Middle frontal gyrus (tissue), 1 donor: ENCODE data around the gene MARK4.
"Not testable (repeated sequence)": the region's sequence is repeated elsewhere in the genome, so short reads cannot be mapped to it uniquely, and the experiment has no call there.

Experiments used
- DNase-seq: peaks from one replicate; pipeline ENCODE4 v3.0.0-alpha.2; 2015; ENCODE audit warnings: low spot score; ENCODE audit errors: extremely low spot score

Gene MARK4

GRCh38 chr19:45250832-45251451 lies at the start of gene MARK4:
TSS of gene MARK4 (plus strand) at chr19:45251271. CDS start at chr19:45251589, 318 bp downstream.
- DNase-seq, result no peak

- DNase-seq, result no peak
These were observed 48.4 kb upstream of the MARK4 start for GRCh38 chr19:45202637-45203036.

GRCh38 chr19:45205810-45206209 lies 45.3 kb upstream of the MARK4 start:
- DNase-seq, result no peak

GRCh38 chr19:45206328-45206727 lies 44.7 kb upstream of the MARK4 start:
- DNase-seq, result no peak

DNA sequence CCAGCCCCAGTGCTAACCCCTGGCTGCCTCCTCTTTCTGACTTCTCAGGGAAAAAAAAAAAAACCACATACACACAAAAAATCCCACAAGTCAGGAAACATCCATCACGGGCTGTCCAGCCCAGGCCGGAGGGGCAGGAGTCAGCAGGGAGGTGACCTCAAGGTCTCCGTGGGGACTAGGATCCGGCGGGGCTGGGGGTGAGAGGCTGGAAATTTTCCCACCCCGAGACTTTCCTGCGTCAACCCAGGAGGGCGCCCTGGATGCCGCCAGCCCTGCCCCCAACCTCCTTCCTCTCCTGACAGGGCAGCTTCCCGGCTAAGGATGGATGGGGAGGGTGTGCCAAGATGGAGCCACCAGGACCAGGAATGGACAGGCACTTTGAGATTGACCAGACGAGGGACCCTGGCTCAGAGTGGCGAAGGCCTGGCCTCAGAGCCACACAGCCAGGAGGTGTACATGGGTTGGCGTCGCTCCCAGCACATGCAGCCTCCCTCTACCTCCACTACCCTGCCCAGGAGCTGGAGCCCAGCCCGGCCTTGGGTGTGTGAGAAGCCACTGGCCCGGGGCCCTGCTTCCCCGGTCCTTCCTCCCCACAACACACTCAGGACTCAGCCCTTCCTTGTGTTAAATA lies 39.2 kb upstream of the MARK4 start:
- no peak for DNase-seq

GRCh38 chr19:45213031-45213430 lies 38.0 kb upstream of the MARK4 start:
- DNase-seq, result no peak

- DNase-seq, result no peak
These were observed 35.5 kb upstream of the MARK4 start for GRCh38 chr19:45215391-45216191.

GRCh38 chr19:45216667-45217066 lies 34.4 kb upstream of the MARK4 start:
- DNase-seq, result no peak

DNA sequence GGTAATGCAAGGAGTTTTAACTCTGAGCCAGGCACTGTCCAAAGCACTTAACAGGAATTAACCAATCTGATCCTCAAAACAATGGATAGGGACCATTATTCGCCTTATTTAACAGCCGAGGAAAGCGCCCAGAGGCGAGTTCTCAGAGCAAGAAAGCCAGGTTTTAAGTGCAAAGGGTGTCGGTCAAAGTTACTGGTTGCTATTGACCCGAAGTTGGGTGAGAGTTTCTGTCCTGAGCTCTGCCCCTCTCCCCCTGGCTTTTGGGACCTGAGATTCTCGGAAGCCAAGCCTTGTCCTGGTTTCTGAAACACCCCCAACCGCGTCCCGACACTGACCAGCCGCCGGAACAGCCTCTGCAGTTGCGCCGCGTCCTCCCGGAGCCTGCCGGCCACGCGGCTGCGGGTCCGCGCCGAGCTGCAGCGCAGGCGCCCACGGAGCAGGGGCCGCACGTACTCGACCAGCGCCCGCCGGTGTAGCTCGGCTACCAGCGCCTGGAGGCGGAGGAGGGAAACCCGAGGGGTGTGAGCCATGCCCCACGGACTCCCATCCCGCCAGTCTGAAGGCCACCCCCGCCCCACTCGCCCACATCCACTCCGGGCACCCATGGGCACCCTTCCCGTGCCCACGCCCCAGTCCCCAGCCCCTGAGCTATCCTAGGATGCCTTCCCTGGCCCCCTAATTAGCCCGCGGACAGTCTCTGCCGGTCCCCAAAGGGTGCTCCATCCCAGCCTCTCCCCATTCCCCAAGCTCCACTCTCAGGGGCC lies 33.7 kb upstream of the MARK4 start:
- DNase-seq, result no peak

DNA sequence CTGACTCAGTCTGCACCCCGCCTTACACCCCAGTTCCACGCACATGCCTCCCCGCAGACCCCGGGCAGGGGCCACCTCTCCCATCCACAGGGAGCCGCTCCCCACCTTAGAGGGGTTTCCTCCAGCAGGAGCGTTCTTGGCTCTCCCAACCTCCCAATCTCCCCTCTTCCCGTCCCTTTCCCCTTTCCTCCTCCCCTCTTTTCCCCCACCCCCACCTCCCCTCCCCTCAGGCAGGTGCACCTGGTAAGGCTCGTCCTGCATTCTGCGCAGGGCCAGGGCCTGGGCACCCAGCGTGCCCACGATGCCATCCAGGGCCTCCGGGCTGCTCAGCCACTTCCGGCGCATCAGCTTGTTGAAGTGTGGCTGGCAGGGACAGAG lies 33.1 kb upstream of the MARK4 start:
- DNase-seq, result no peak

DNA sequence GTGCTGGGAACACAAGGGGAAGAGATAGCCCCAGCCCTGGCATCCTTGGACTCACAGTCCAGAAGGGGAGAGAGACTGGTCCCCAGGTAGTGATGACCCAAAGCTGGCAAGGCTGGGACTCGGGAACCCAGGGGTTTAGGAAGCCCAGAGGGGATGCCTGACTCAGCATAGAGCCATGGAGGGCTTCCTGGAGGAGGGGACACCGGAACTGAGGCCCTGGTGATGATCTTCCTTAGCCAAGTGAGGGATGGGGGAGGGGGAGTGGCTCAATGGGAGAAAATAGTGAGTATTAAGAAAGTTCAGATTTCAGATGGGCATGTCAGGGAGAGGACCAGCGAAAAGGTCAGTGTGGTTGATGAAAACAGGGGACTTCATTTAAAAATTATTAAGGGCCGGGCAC lies 32.6 kb upstream of the MARK4 start:
- no peak for DNase-seq

- DNase-seq, result no peak
These were observed 31.9 kb upstream of the MARK4 start for GRCh38 chr19:45218911-45219743.

DNA sequence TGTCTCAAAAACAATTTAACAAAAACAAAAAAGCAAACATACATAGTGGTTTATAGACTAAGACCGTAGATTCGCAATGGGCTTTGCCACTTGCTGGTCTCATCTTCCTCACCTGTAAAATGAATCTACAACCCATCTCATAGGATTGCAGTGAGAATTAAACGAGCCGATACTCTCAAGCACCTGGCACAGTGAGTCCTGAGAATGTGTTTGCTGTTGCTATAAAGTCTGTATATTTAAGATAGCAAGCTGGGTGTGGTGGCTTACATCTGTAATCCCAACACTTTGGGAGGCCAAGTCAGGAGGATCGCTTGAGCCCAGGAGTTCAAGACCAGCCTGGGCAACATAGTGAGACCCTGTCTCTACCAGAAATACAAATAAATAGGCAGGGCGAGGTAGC lies 28.3 kb upstream of the MARK4 start:
- DNase-seq, result no peak

DNA sequence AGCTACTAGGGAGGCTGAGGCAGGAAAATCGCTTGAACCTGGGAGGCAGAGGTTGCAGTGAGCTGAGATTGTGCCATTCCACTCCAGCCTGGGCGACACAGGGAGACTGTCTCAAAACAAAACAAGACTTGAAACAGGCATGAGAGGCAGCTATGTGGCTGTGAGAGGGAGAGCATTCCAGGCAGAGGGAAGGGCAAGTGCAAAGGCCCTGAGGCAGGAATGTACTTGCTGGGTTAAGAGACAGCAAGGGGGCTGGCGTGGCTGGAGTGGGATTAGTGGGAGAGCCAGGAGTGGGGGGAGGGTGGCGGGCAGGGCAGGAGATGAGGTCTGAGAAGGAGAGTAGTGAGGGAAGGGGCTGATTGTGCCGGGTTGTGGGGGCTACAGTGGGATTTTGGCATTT lies 27.2 kb upstream of the MARK4 start:
- no peak for DNase-seq

DNA sequence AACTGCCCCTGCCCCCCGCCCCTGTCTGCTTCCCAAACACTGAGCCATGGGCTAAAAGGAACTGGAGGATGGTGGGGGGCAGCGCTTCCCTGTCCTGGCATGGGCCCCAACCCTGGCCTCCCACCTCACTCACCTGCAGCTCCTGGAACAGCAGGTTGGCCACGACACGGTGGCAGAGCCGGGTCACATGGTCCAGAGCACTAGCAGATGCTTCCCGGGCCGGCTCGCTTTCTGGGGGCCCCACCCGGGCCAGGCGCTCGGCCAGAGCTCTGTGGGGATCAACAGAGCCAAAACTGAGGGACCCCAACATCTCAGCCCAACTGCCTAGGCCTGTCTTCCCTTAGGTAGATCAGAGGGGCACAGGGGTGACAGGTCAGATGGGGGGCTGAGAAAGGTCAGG lies 26.4 kb upstream of the MARK4 start:
- DNase-seq, result no peak

DNA sequence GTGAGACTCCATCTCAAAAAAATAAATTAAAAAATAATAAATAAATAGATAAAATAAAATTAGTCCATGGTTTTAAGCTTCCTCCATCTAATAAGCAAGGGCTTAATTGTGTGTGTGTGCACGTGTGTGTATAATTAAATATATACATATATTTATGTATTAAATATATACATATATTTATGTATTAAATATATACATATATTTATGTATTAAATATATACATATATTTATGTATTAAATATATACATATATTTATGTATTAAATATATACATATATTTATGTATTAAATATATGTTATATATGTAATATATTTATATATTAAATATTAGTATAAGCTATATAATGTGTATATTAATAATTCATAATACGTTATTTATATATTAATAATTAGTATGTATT lies 22.0 kb upstream of the MARK4 start:
- DNase-seq, result not testable (repeated sequence)

DNA sequence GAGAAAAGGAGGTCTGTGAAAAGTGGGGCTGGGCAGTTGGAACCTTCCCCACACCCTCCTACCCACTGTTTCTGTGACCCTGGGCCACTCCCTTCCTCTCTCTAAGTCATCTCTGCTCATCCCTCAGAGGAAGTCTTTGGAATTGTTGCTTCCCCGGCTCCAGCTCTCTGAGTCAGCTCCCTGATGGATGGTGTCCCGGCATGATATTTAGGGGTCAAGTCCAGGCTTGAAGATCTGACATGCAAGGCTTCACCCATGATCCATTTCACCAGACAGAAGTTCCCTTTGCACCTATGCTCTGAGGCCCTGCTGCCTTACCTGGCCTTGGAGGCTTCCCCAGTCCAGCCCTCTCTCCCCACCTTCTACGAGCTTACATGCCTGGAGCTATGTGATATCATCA lies 19.2 kb upstream of the MARK4 start:
- DNase-seq, result no peak

GRCh38 chr19:45234089-45234869 lies 16.8 kb upstream of the MARK4 start:
- DNase-seq, result no peak

GRCh38 chr19:45235485-45235884 lies 15.6 kb upstream of the MARK4 start:
- no peak for DNase-seq

DNA sequence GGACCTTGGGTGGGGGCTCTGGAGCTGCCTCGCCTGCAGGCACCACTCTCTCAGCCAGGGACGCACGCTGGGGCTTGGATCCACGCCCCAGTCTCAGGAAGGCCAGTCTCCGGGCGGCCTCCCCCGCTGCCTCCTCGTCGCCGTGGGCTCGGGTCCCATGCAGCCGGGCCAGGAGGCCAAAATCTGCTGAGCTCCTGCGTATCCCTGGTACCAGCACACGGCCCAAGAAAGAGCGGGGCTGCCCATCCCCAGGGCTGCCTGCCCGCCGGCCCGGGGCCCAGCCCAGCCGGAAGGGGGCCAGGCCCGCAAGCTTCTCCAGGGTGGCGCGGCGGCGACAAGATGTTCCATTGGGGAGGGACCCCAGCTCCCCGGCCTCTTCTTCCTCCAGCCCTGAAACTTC lies 12.5 kb upstream of the MARK4 start:
- DNase-seq, result no peak
